Measurements from ENCODE around the gene MAP1LC3B. TPM values are rescaled to one million over a fixed set of nuclear protein-coding genes. Genes with fewer than 3 reads are reported as not detected.

Gene MAP1LC3B
- total and polyA plus RNA-seq, 2 of the 8 experiments (the other 6 are each of a cell fraction or from before 2014, with no cell fraction given): 29.5 to 48.5 TPM

DNA sequence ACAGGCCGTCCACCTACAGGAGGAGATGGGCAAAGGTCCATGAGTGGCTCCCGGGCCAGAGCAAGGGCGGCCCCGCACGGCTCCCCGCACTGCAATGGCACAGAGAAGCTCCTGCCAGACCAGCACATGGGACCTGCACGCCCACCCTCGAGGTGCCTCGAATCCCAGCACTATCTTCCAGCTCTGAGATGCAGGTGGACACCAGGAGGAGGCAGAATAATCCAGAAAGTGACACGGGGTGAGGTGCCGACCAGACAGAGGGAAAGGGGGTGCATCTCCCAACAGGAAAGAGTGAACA lies 48.4 kb upstream of the MAP1LC3B start:
- DNase-seq (ENCODE audit: low read depth in 1 of 2, low spot score in 2 of 2): no peak
- H3K18ac ChIP-seq (ENCODE audit: extremely low read depth, low read length): no peak overlapping the region
- WGBS, 2 experiments (ENCODE audit: extremely low coverage in 1 of 2, insufficient coverage in 1 of 2, insufficient read length in 1 of 2, insufficient replicate concordance in 2 of 2, low coverage in 1 of 2, low lambda C conversion rate in 2 of 2, missing lambda C conversion rate in 1 of 2): 97% methylated on average over 11 of the region's 11 CpGs; no CpG with 5 or more reads in 1 of the 2 experiments
- peaks cover 6% of the 10 kb centered on the region; the same call in 1 of the 2 replicates for H3K79me1 ChIP-seq (ENCODE audit: low read depth, low read length)
- H3K4me2 ChIP-seq (ENCODE audit: insufficient read depth in 1 of 2, low read depth in 2 of 2, low read length in 2 of 2): no peak overlapping the region
- H3K14ac ChIP-seq (ENCODE audit: insufficient read length): no peak overlapping the region
- H2AK5ac ChIP-seq (ENCODE audit: low read depth, low read length): no peak overlapping the region
- TF ChIP-seq EGR1 (IDR thresholded peaks at IDR 0.05; ENCODE audit: borderline replicate concordance, low read depth, low read length) (no peak), MAFK (IDR thresholded peaks at IDR 0.05; ENCODE audit: low read depth, low read length) (no peak), SUZ12 (IDR thresholded peaks at IDR 0.05; ENCODE audit: low read length) (no peak), USF2 (IDR thresholded peaks at IDR 0.05; ENCODE audit: low read length) (no peak)
- H3K56ac ChIP-seq (replicated peaks; ENCODE audit: insufficient read length, low read depth, low read length): no peak overlapping the region
- H3K4ac ChIP-seq (replicated peaks; ENCODE audit: insufficient read length, low read depth, low read length): no peak overlapping the region
- H2AFZ ChIP-seq (ENCODE audit: low read length): no peak overlapping the region
- ChIA-PET POLR2A (ENCODE audit: partially characterized antibody) (interaction anchor here (0.8 kb wide), 1 partner anchor 41 kb away, joined by 3 read pairs; no protein-coding TSS in a partner anchor), CTCF (ENCODE audit: partially characterized antibody) (interaction anchor here (0.8 to 1.7 kb wide), 4 partner anchors 11 to 109 kb away, joined by 3 to 5 read pairs (median 4); no protein-coding TSS in a partner anchor)
- H2BK15ac ChIP-seq (ENCODE audit: low read length): no peak overlapping the region
- FAIRE-seq: no peak
- H2BK5ac ChIP-seq (ENCODE audit: low read depth, low read length): peak overlapping the region; percentile 44; the same call in 1 of the 2 replicates
- H3K36me3 ChIP-seq (ENCODE audit: control insufficient read depth in 2 of 4, insufficient read depth in 4 of 4, low read length in 3 of 4): peaks cover 0 to 5% (median 3%) of the 10 kb centered on the region in 4 experiments; a peak in 5 of 8 replicates
- H3K23ac ChIP-seq (ENCODE audit: insufficient read length): no peak overlapping the region
- H4K8ac ChIP-seq (ENCODE audit: extremely low read depth, insufficient read depth, low read length): no peak overlapping the region
- peaks cover 0 to 2% of the 10 kb centered on the region in 2 experiments for H4K20me1 ChIP-seq (replicated peaks in 1 of 2; ENCODE audit: control insufficient read depth in 1 of 2, insufficient read depth in 2 of 2, low read length in 2 of 2)
- no peak overlapping the region for H3K27ac ChIP-seq (ENCODE audit: low read depth, low read length)
- H3K4me1 ChIP-seq (replicated peaks in 1 of 4; ENCODE audit: control insufficient read depth in 3 of 4, insufficient read depth in 4 of 4, low read length in 3 of 4): peaks cover 0 to 11% (median 1%) of the 10 kb centered on the region in 4 experiments; a peak in 3 of 7 replicates
- H2BK20ac ChIP-seq (ENCODE audit: low read length): no peak overlapping the region
- no peak overlapping the region for H3K4me3 ChIP-seq (ENCODE audit: extremely low read depth in 1 of 4, insufficient read depth in 2 of 4, low read depth in 3 of 4, low read length in 4 of 4)
- no peaks in the 10 kb centered on the region for H3K23me2 ChIP-seq (ENCODE audit: low read depth, low read length)
- H4K5ac ChIP-seq (ENCODE audit: insufficient read length, low read depth, low read length): no peak overlapping the region
- no peak overlapping the region for H3K9ac ChIP-seq (replicated peaks in 1 of 4; ENCODE audit: extremely low read depth in 1 of 4, low read depth in 3 of 4, low read length in 3 of 4)
- no peaks in the 10 kb centered on the region for H3K9me3 ChIP-seq (ENCODE audit: insufficient read depth in 2 of 2, low read depth in 1 of 2, low read length in 1 of 2)
- no peaks in the 10 kb centered on the region; a peak in 1 of 4 replicates for H3K79me2 ChIP-seq (ENCODE audit: control insufficient read depth in 1 of 2, insufficient read depth in 2 of 2, low read length in 2 of 2)
- H3K27me3 ChIP-seq (replicated peaks in 1 of 4; ENCODE audit: control insufficient read depth in 3 of 4, extremely low read depth in 1 of 4, insufficient read depth in 3 of 4, low read length in 3 of 4): no peaks in the 10 kb centered on the region
- H2BK12ac ChIP-seq (ENCODE audit: low read depth, low read length): no peak overlapping the region
- H2BK120ac ChIP-seq (replicated peaks; ENCODE audit: low read depth, low read length): no peak overlapping the region
- no peak overlapping the region for H4K91ac ChIP-seq (replicated peaks; ENCODE audit: insufficient read length, low read length)
